Panc1 (cell line): ENCODE measurements around the gene HCN4. TPM values are rescaled to one million over a fixed set of nuclear protein-coding genes. Genes with fewer than 3 reads are reported as not detected.

Experiments used
- ATAC-seq: fragments of 200-7000 bp; cut with Tn5 transposase; 2 replicates; pipeline ENCODE4 v1.9.1; 2020; ENCODE audit warnings: mild to moderate bottlenecking, moderate library complexity
- BruUV-seq: library from RNA; stranded (reverse); fragments of 400-500 nt; replicated peaks from 2 replicates; lab custom pipeline; 2021; lab: Mats Ljungman, UMichigan
- CTCF ChIA-PET: fragments of 300-600 bp; sonication (Branson Sonifier 250); formaldehyde crosslinking; loops from one replicate; lab custom pipeline; 2022; ENCODE audit warnings: antibody characterized with exemption; lab: Charles Lee
- POLR2A ChIA-PET: fragments of 300-600 bp; sonication (Branson Sonifier 250); formaldehyde crosslinking; loops from one replicate; lab custom pipeline; 2022; ENCODE audit warnings: antibody characterized with exemption; lab: Charles Lee
- DNase-seq: peaks from one replicate; pipeline ENCODE4 v3.0.0-alpha.2; 2010; ENCODE audit warnings: low read depth, low spot score
- H3K27ac ChIP-seq: 2 replicates; pipeline ENCODE4 v1.5.1; 2011; ENCODE audit warnings: mild to moderate bottlenecking, low read length, inconsistent platforms
- H3K27me3 ChIP-seq: fragments of 200-500 bp; sonication (Bioruptor generic); 2 replicates; pipeline ENCODE4 v1.6.0; 2014; ENCODE audit warnings: low read length, inconsistent platforms; ENCODE audit not compliant: control insufficient read depth, insufficient read depth
- H3K36me3 ChIP-seq: fragments of 200-500 bp; sonication (Bioruptor generic); 2 replicates; pipeline ENCODE4 v1.5.1; 2014; ENCODE audit warnings: inconsistent platforms, mild to moderate bottlenecking, low read length, moderate library complexity; ENCODE audit not compliant: control insufficient read depth, insufficient read depth
- H3K4me1 ChIP-seq: 2 replicates; pipeline ENCODE4 v1.5.1; 2011; ENCODE audit warnings: inconsistent platforms, mild to moderate bottlenecking, low read length, moderate library complexity; ENCODE audit not compliant: control insufficient read depth, insufficient read depth
- H3K4me3 ChIP-seq, 2 experiments: 2 replicates each; pipeline ENCODE4 v1.5.1; 2011 to 2012; ENCODE audit warnings: low read depth in 2 of 2, low read length in 2 of 2, mild to moderate bottlenecking in 2 of 2, inconsistent platforms in 1 of 2, moderate library complexity in 1 of 2
- H3K9me3 ChIP-seq: fragments of 200-500 bp; sonication (Bioruptor generic); 2 replicates; pipeline ENCODE4 v1.5.1; 2014; ENCODE audit warnings: low read depth, mild to moderate bottlenecking, inconsistent platforms, low read length, moderate library complexity; ENCODE audit not compliant: control insufficient read depth, insufficient read depth
- POLR2AphosphoS5 ChIP-seq: IDR thresholded peaks from 2 replicates; pipeline ENCODE4 v1.6.1; 2012; ENCODE audit warnings: mild to moderate bottlenecking, low read depth, low read length, moderate library complexity
- SIN3A ChIP-seq: IDR thresholded peaks from 2 replicates; pipeline ENCODE4 v1.6.1; 2012; ENCODE audit warnings: low read depth, mild to moderate bottlenecking, low read length, moderate library complexity, borderline replicate concordance; ENCODE audit not compliant: insufficient read depth
- TCF7L2 ChIP-seq: IDR thresholded peaks from 2 replicates; pipeline ENCODE4 v1.6.1; 2011; ENCODE audit warnings: mild to moderate bottlenecking, low read depth, low read length, inconsistent platforms
- in situ Hi-C: cut with HindIII; loops from 2 replicates; pipeline ENCODE4 v1.10.0; 2016; ENCODE audit warnings: low sequenced_read_pairs, low pct_unique_long_range_greater_than_20kb
- intact Hi-C: fragments of 100-400 bp; cut with micrococcal nuclease; formaldehyde crosslinking; loops from one replicate; pipeline ENCODE4 v1.10.0; 2022; ENCODE audit not compliant: unreplicated experiment
- total RNA-seq: library from RNA; stranded (reverse); gene quantifications from one replicate; pipeline ENCODE4 v1.2.1, GENCODE V29; 2021; ENCODE audit not compliant: unreplicated experiment
- TF ChIP-seq, protein P1 (sequence below), 2 experiments: IDR thresholded peaks; 2 replicates each; pipeline ENCODE4 v1.6.1; 2011 to 2012; ENCODE audit warnings: low read depth in 2 of 2, control low read depth in 1 of 2, low read length in 1 of 2, mild to moderate bottlenecking in 1 of 2, moderate library complexity in 1 of 2; ENCODE audit not compliant: insufficient read depth in 1 of 2
- TF ChIP-seq, protein P2 (sequence below): fragments of 450-650 bp; IDR thresholded peaks from 2 replicates; pipeline ENCODE4 v1.5.1; 2017; ENCODE audit warnings: mild to moderate bottlenecking

Gene HCN4
- total RNA-seq, 1 experiment from 2014 or later, result 0.15 TPM

DNA sequence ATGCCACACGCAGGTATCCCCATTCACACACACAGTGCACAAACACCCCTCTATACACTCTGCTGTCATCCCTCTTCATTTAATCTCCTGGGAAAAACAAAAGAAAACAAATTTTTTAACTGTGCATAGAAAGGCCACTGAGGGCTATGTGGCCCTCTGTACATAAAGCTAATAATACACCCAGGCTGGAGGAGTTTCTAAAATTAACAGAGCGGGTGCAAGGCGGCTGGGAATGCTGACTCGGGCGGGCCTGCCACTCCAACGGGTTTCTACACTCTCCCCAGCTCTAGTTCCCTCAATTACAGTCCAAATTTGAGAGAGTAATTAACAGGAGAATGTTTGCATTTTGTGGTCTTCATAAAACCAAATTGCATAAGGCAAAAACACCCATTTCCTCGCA, 23.1 kb downstream of the HCN4 start:
- ATAC-seq, result no peak
- no peak for DNase-seq
- Histone ChIP-seq H3K27me3 (peaks cover 5% of the 10 kb centered on the region; the same call in 1 of the 2 replicates), H3K9me3 (no peaks in the 10 kb centered on the region), H3K4me3 (no peak overlapping the region), H3K27ac (no peak overlapping the region), H3K4me1 (no peaks in the 10 kb centered on the region), H3K36me3 (no peaks in the 10 kb centered on the region)
- intact Hi-C loops (no loop called here), in situ Hi-C loops (no loop called here)
- no TSS peak for BruUV-seq
- ChIA-PET POLR2A (no interaction called here), CTCF (no interaction called here)
- TF ChIP-seq, protein P1, sequence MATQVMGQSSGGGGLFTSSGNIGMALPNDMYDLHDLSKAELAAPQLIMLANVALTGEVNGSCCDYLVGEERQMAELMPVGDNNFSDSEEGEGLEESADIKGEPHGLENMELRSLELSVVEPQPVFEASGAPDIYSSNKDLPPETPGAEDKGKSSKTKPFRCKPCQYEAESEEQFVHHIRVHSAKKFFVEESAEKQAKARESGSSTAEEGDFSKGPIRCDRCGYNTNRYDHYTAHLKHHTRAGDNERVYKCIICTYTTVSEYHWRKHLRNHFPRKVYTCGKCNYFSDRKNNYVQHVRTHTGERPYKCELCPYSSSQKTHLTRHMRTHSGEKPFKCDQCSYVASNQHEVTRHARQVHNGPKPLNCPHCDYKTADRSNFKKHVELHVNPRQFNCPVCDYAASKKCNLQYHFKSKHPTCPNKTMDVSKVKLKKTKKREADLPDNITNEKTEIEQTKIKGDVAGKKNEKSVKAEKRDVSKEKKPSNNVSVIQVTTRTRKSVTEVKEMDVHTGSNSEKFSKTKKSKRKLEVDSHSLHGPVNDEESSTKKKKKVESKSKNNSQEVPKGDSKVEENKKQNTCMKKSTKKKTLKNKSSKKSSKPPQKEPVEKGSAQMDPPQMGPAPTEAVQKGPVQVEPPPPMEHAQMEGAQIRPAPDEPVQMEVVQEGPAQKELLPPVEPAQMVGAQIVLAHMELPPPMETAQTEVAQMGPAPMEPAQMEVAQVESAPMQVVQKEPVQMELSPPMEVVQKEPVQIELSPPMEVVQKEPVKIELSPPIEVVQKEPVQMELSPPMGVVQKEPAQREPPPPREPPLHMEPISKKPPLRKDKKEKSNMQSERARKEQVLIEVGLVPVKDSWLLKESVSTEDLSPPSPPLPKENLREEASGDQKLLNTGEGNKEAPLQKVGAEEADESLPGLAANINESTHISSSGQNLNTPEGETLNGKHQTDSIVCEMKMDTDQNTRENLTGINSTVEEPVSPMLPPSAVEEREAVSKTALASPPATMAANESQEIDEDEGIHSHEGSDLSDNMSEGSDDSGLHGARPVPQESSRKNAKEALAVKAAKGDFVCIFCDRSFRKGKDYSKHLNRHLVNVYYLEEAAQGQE (IDR thresholded peaks at IDR 0.05; ENCODE audit: insufficient read depth in 1 of 2, low read depth in 2 of 2, low read length in 1 of 2), result no peak
- TF ChIP-seq, protein P2, sequence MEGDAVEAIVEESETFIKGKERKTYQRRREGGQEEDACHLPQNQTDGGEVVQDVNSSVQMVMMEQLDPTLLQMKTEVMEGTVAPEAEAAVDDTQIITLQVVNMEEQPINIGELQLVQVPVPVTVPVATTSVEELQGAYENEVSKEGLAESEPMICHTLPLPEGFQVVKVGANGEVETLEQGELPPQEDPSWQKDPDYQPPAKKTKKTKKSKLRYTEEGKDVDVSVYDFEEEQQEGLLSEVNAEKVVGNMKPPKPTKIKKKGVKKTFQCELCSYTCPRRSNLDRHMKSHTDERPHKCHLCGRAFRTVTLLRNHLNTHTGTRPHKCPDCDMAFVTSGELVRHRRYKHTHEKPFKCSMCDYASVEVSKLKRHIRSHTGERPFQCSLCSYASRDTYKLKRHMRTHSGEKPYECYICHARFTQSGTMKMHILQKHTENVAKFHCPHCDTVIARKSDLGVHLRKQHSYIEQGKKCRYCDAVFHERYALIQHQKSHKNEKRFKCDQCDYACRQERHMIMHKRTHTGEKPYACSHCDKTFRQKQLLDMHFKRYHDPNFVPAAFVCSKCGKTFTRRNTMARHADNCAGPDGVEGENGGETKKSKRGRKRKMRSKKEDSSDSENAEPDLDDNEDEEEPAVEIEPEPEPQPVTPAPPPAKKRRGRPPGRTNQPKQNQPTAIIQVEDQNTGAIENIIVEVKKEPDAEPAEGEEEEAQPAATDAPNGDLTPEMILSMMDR, result no peak
- TF ChIP-seq SIN3A (no peak), TCF7L2 (no peak), POLR2AphosphoS5 (no peak)

DNA sequence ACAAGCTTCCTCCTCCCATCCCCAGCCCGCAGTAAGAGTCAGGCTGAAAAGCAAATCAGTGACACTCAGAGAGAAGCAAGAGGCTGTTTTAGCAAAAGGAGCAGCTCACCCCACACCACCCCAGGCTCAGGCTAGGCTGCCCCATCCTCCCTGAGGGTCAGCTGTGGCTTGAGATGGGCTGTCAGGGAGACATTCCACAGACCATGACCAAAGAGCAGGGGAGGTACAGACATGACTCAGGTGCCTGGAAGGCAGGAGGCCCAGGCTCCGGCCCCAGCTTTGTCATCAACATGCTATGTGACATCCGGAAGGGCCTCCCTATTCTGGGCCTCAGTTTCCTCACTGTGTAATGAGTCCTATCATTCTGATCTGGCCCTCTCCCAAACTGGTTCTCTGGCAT, 24.7 kb downstream of the HCN4 start:
- no peak for DNase-seq
- CTCF ChIA-PET, result no interaction called here
- in situ Hi-C loops, result no loop called here

More for the DNA sequence above, 24.7 kb downstream of the HCN4 start:
- intact Hi-C loops, result no loop called here
- BruUV-seq, result no TSS peak
- TF ChIP-seq, protein P2, result no peak
- Histone ChIP-seq H3K36me3 (no peaks in the 10 kb centered on the region), H3K4me1 (no peaks in the 10 kb centered on the region), H3K27me3 (peaks cover 5% of the 10 kb centered on the region; the same call in 1 of the 2 replicates), H3K9me3 (no peaks in the 10 kb centered on the region), H3K4me3 (no peak overlapping the region), H3K27ac (no peak overlapping the region)
- ATAC-seq, result no peak
- POLR2A ChIA-PET, result no interaction called here
